Measurements from ENCODE around the gene RAB40B.

RAB40B gene

GRCh38 chr17:82686366-82687324 is 11.9 kb downstream of the RAB40B start:
- no peak for TF ChIP-seq POLR2AphosphoS5 (IDR thresholded peaks at IDR 0.05; ENCODE audit: low read depth, low read length)
- no peak for TF ChIP-seq PAX5 (IDR thresholded peaks at IDR 0.05; ENCODE audit: insufficient read depth, low read length, severe bottlenecking)
- no peak for TF ChIP-seq POU2F2 (IDR thresholded peaks at IDR 0.05; ENCODE audit: low read depth, low read length)
- no peak for TF ChIP-seq TAF1 (IDR thresholded peaks at IDR 0.05; ENCODE audit: low read depth, low read length)
- no peak for TF ChIP-seq POLR2A (IDR thresholded peaks at IDR 0.05; ENCODE audit: low read depth, low read length)
- no peak for TF ChIP-seq SPI1 (IDR thresholded peaks at IDR 0.05; ENCODE audit: low read depth, low read length)
- DNase-seq (ENCODE audit: insufficient read length, low spot score) = no peak
- no peak for FAIRE-seq

- FAIRE-seq (no peak), DNase-seq (ENCODE audit: insufficient read length, low spot score) (no peak)
- TF ChIP-seq POLR2A (IDR thresholded peaks at IDR 0.05; ENCODE audit: low read depth, low read length) (no peak), POLR2AphosphoS5 (IDR thresholded peaks at IDR 0.05; ENCODE audit: low read depth, low read length) (no peak), PAX5 (IDR thresholded peaks at IDR 0.05; ENCODE audit: insufficient read depth, low read length, severe bottlenecking) (no peak), POU2F2 (IDR thresholded peaks at IDR 0.05; ENCODE audit: low read depth, low read length) (no peak), SPI1 (IDR thresholded peaks at IDR 0.05; ENCODE audit: low read depth, low read length) (no peak), TAF1 (IDR thresholded peaks at IDR 0.05; ENCODE audit: low read depth, low read length) (no peak)
Observed at GRCh38 chr17:82685291-82685690, 13.2 kb downstream of the RAB40B start.

GRCh38 chr17:82684228-82684841 is 14.2 kb downstream of the RAB40B start:
- no peak for DNase-seq (ENCODE audit: insufficient read length, low spot score)
- TF ChIP-seq POLR2AphosphoS5 (IDR thresholded peaks at IDR 0.05; ENCODE audit: low read depth, low read length) (no peak), SPI1 (IDR thresholded peaks at IDR 0.05; ENCODE audit: low read depth, low read length) (no peak), POLR2A (IDR thresholded peaks at IDR 0.05; ENCODE audit: low read depth, low read length) (no peak), PAX5 (IDR thresholded peaks at IDR 0.05; ENCODE audit: insufficient read depth, low read length, severe bottlenecking) (no peak), TAF1 (IDR thresholded peaks at IDR 0.05; ENCODE audit: low read depth, low read length) (no peak), POU2F2 (IDR thresholded peaks at IDR 0.05; ENCODE audit: low read depth, low read length) (no peak)
- no peak for FAIRE-seq

- FAIRE-seq = no peak
- TF ChIP-seq POLR2A (IDR thresholded peaks at IDR 0.05; ENCODE audit: low read depth, low read length) = no peak
- TF ChIP-seq POU2F2 (IDR thresholded peaks at IDR 0.05; ENCODE audit: low read depth, low read length) = no peak
- DNase-seq (ENCODE audit: insufficient read length, low spot score) = no peak
Observed at GRCh38 chr17:82683534-82683933, 15.0 kb downstream of the RAB40B start.

GRCh38 chr17:82681547-82681946 is 17.0 kb downstream of the RAB40B start:
- no peak for TF ChIP-seq POLR2A (IDR thresholded peaks at IDR 0.05; ENCODE audit: low read depth, low read length)
- no peak for DNase-seq (ENCODE audit: insufficient read length, low spot score)
- no peak for FAIRE-seq

GRCh38 chr17:82679586-82680465 is 18.7 kb downstream of the RAB40B start:
- FAIRE-seq (no peak), DNase-seq (ENCODE audit: insufficient read length, low spot score) (no peak)
- TF ChIP-seq POLR2AphosphoS5 (IDR thresholded peaks at IDR 0.05; ENCODE audit: low read depth, low read length) (no peak), PAX5 (IDR thresholded peaks at IDR 0.05; ENCODE audit: insufficient read depth, low read length, severe bottlenecking) (no peak), SPI1 (IDR thresholded peaks at IDR 0.05; ENCODE audit: low read depth, low read length) (no peak), POU2F2 (IDR thresholded peaks at IDR 0.05; ENCODE audit: low read depth, low read length) (no peak), TAF1 (IDR thresholded peaks at IDR 0.05; ENCODE audit: low read depth, low read length) (no peak), POLR2A (IDR thresholded peaks at IDR 0.05; ENCODE audit: low read depth, low read length) (no peak)

GRCh38 chr17:82678265-82678891 is 20.1 kb downstream of the RAB40B start:
- no peak for TF ChIP-seq POLR2A (IDR thresholded peaks at IDR 0.05; ENCODE audit: low read depth, low read length)
- DNase-seq (ENCODE audit: insufficient read length, low spot score) (no peak), FAIRE-seq (no peak)

- FAIRE-seq = no peak
- no peak for DNase-seq (ENCODE audit: insufficient read length, low spot score)
Observed at GRCh38 chr17:82677353-82677925, 21.1 kb downstream of the RAB40B start.

More at GRCh38 chr17:82677353-82677925, 21.1 kb downstream of the RAB40B start:
- TF ChIP-seq POLR2A (IDR thresholded peaks at IDR 0.05; ENCODE audit: low read depth, low read length) (no peak), TAF1 (IDR thresholded peaks at IDR 0.05; ENCODE audit: low read depth, low read length) (no peak), SPI1 (IDR thresholded peaks at IDR 0.05; ENCODE audit: low read depth, low read length) (no peak), PAX5 (IDR thresholded peaks at IDR 0.05; ENCODE audit: insufficient read depth, low read length, severe bottlenecking) (no peak), POU2F2 (IDR thresholded peaks at IDR 0.05; ENCODE audit: low read depth, low read length) (no peak), POLR2AphosphoS5 (IDR thresholded peaks at IDR 0.05; ENCODE audit: low read depth, low read length) (no peak)

All from GM12891 (cell line).